ENCODE measurements around the gene TRA2B.

DNA sequence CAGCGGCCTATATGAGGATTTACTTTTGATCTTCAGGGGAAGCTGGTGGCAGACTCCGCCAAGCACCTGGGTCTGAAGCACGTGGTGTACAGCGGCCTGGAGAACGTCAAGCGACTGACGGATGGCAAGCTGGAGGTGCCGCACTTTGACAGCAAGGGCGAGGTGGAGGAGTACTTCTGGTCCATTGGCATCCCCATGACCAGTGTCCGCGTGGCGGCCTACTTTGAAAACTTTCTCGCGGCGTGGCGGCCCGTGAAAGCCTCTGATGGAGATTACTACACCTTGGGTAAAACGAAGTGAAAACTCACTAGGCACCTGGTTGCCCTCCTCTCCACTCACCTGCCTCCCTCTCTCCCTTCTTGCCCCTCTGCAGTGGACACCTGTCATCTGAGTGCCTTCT is 33.8 kb upstream of the TRA2B start:
- TF ChIP-seq, protein P1, sequence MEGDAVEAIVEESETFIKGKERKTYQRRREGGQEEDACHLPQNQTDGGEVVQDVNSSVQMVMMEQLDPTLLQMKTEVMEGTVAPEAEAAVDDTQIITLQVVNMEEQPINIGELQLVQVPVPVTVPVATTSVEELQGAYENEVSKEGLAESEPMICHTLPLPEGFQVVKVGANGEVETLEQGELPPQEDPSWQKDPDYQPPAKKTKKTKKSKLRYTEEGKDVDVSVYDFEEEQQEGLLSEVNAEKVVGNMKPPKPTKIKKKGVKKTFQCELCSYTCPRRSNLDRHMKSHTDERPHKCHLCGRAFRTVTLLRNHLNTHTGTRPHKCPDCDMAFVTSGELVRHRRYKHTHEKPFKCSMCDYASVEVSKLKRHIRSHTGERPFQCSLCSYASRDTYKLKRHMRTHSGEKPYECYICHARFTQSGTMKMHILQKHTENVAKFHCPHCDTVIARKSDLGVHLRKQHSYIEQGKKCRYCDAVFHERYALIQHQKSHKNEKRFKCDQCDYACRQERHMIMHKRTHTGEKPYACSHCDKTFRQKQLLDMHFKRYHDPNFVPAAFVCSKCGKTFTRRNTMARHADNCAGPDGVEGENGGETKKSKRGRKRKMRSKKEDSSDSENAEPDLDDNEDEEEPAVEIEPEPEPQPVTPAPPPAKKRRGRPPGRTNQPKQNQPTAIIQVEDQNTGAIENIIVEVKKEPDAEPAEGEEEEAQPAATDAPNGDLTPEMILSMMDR (IDR thresholded peaks at IDR 0.05; ENCODE audit: extremely low read depth in 1 of 2, insufficient read depth in 1 of 2, low read depth in 1 of 2, low read length in 2 of 2): no peak
- TF ChIP-seq, protein P2, sequence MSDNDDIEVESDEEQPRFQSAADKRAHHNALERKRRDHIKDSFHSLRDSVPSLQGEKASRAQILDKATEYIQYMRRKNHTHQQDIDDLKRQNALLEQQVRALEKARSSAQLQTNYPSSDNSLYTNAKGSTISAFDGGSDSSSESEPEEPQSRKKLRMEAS (IDR thresholded peaks at IDR 0.05; ENCODE audit: insufficient read depth, insufficient read length): no peak
- TF ChIP-seq POLR2A (IDR thresholded peaks at IDR 0.05; ENCODE audit: low read depth, low read length) (no peak), JUN (IDR thresholded peaks at IDR 0.05; ENCODE audit: borderline replicate concordance, insufficient read depth, insufficient read length, low read depth) (no peak), POLR2AphosphoS5 (IDR thresholded peaks at IDR 0.05; ENCODE audit: insufficient read depth, low read depth, low read length) (no peak), EZH2 (IDR thresholded peaks at IDR 0.05; ENCODE audit: borderline replicate concordance, low read depth, low read length, severe bottlenecking) (no peak), GATA2 (IDR thresholded peaks at IDR 0.05; ENCODE audit: insufficient read depth, insufficient read length, low read depth, low read length) (no peak), MYC (IDR thresholded peaks at IDR 0.05; ENCODE audit: low read depth, low read length) (no peak), FOS (IDR thresholded peaks at IDR 0.05; ENCODE audit: borderline replicate concordance, insufficient read depth, low read length) (no peak)

Measured in endothelial cell of umbilical vein (primary cell).